Fibroblast of skin of abdomen (primary cell): ENCODE data around the gene PRSS27.
"Not testable (repeated sequence)": the region's sequence is repeated elsewhere in the genome, so short reads cannot be mapped to it uniquely, and the experiment has no call there.

Source experiments
- DNase-seq: peaks from one replicate; pipeline ENCODE4 v3.0.0-alpha.2; 2013

PRSS27 gene

GRCh38 chr16:2671741-2672140 lies 48.3 kb downstream of the PRSS27 start:
- DNase-seq, result no peak

- not testable (repeated sequence) for DNase-seq
These were observed 48.8 kb downstream of the PRSS27 start for GRCh38 chr16:2671193-2671592.

- peak; percentile 48 for DNase-seq
These were observed 50.0 kb downstream of the PRSS27 start for GRCh38 chr16:2670017-2670416.

GRCh38 chr16:2669587-2669986 lies 50.4 kb downstream of the PRSS27 start:
- DNase-seq, result not testable (repeated sequence)

- not testable (repeated sequence) for DNase-seq
These were observed 53.4 kb downstream of the PRSS27 start for GRCh38 chr16:2666671-2667070.

GRCh38 chr16:2664574-2664982 lies 55.4 kb downstream of the PRSS27 start:
- no peak for DNase-seq

- DNase-seq, result peak; percentile 82
These were observed 56.2 kb downstream of the PRSS27 start for GRCh38 chr16:2663553-2664546.
